ENCODE data around the gene C2orf49. TPM values are rescaled to one million over a fixed set of nuclear protein-coding genes. Genes with fewer than 3 reads are reported as not detected.

Gene C2orf49
- total RNA-seq, 2 experiments from 2014 or later = 23.9 to 25.0 TPM

DNA sequence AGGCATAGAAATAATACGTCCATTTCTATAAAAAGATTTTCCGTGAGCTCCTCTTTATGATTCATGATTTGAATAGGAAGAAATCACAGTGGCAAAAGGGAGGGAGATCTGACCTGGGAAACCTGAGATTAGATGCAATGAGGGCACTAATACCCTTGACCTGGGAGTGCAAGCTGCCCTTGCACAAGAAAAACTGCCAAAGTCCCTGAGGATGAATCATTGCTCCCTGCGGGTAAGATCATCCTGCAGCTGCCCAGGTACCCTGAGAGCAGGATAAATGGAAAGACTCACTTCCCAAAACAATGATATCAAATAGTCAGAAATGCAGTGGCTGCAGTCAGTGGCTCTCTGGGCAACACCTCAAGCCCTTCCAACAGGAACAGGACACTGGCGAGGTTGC lies 49.9 kb downstream of the C2orf49 start:
- no peaks in the 10 kb centered on the region for H3K4me1 Mint-ChIP-seq
- DNase-seq (no peak), ATAC-seq (ENCODE audit: low read depth) (no peak)
- POLR2A ChIA-PET = no interaction called here
- H3K27me3 Mint-ChIP-seq = no peaks in the 10 kb centered on the region
- no peaks in the 10 kb centered on the region for H3K9me3 Mint-ChIP-seq
- no peak overlapping the region for H3K27ac Mint-ChIP-seq
- no peak overlapping the region for H3K4me3 Mint-ChIP-seq
- no peaks in the 10 kb centered on the region for H3K36me3 Mint-ChIP-seq

- no peak overlapping the region for H3K4me3 Mint-ChIP-seq
- H3K4me1 Mint-ChIP-seq = no peaks in the 10 kb centered on the region
- H3K27ac Mint-ChIP-seq = no peak overlapping the region
- H3K27me3 Mint-ChIP-seq = no peaks in the 10 kb centered on the region
- no peaks in the 10 kb centered on the region for H3K9me3 Mint-ChIP-seq
- DNase-seq (no peak), ATAC-seq (ENCODE audit: low read depth) (no peak)
- POLR2A ChIA-PET = interaction anchor here (0.7 kb wide), 1 partner anchor 29 kb away, joined by 3 read pairs; no protein-coding TSS in a partner anchor
- H3K36me3 Mint-ChIP-seq = peaks cover 2% of the 10 kb centered on the region
These were observed 51.6 kb downstream of the C2orf49 start for GRCh38 chr2:105388971-105389381.

GRCh38 chr2:105390454-105390853 lies 53.1 kb downstream of the C2orf49 start:
- H3K36me3 Mint-ChIP-seq = peaks cover 2% of the 10 kb centered on the region
- no peaks in the 10 kb centered on the region for H3K4me1 Mint-ChIP-seq
- peaks cover 2% of the 10 kb centered on the region for H3K27me3 Mint-ChIP-seq
- H3K4me3 Mint-ChIP-seq = no peak overlapping the region
- H3K9me3 Mint-ChIP-seq = no peaks in the 10 kb centered on the region
- POLR2A ChIA-PET = interaction anchor here (0.7 kb wide), 1 partner anchor 21 kb away, joined by 3 read pairs; no protein-coding TSS in a partner anchor
- ATAC-seq (ENCODE audit: low read depth) (no peak), DNase-seq (no peak)
- H3K27ac Mint-ChIP-seq = no peak overlapping the region

GRCh38 chr2:105391058-105391627 lies 53.8 kb downstream of the C2orf49 start:
- Mint-ChIP-seq H3K4me1 (no peaks in the 10 kb centered on the region), H3K27me3 (peaks cover 4% of the 10 kb centered on the region), H3K27ac (no peak overlapping the region), H3K9me3 (no peaks in the 10 kb centered on the region), H3K4me3 (no peak overlapping the region), H3K36me3 (peaks cover 2% of the 10 kb centered on the region)
- POLR2A ChIA-PET = interaction anchor here (0.7 kb wide), 1 partner anchor 22 kb away, joined by 3 read pairs; no protein-coding TSS in a partner anchor
- ATAC-seq (ENCODE audit: low read depth) (no peak), DNase-seq (no peak)

DNA sequence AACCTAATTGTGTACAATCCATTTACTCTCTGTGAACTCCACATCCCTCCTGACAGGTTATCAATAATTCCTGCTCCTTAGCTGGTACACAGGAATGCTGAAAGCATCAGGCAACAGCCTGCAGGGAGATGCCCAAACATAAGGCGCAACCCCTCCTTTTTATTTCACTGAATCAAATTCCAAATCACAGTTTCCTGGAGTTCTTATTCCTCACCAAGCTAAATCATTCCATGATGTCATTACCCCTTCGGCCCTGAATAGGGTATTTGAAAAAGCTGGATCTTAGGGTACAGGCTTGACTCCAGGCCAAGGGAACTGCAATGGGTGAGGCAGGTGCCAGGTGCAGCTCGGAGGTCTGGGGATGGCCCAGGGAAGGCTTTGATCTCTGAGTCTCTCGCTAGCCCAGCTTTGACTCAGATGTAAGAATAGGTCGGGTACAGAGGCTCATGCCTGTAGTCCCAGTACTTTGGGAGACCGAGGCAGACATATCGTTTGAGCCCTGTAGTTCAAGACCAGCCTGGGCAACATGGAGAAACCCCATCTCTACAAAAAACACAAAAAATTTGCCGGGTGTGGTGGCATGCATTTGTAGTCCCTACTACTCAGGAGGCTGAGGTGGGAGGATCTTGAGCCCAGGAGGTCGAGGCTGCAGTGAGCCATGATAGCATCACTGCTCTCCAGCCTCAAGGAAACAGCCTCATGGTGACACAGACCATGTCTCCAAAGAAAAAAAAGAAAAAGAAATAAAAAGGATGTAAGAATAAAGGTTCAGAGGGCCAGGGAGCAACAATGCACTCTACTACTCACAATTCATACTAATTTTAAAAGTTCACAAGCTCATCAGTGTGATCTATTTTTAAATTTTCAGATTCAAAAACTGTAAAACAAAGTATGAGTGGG lies 54.7 kb downstream of the C2orf49 start:
- Mint-ChIP-seq H3K4me1 (no peaks in the 10 kb centered on the region), H3K4me3 (no peak overlapping the region), H3K27me3 (peaks cover 9% of the 10 kb centered on the region), H3K27ac (no peak overlapping the region), H3K9me3 (no peaks in the 10 kb centered on the region), H3K36me3 (peaks cover 2% of the 10 kb centered on the region)
- DNase-seq (no peak), ATAC-seq (ENCODE audit: low read depth) (no peak)
- POLR2A ChIA-PET = no interaction called here

DNA sequence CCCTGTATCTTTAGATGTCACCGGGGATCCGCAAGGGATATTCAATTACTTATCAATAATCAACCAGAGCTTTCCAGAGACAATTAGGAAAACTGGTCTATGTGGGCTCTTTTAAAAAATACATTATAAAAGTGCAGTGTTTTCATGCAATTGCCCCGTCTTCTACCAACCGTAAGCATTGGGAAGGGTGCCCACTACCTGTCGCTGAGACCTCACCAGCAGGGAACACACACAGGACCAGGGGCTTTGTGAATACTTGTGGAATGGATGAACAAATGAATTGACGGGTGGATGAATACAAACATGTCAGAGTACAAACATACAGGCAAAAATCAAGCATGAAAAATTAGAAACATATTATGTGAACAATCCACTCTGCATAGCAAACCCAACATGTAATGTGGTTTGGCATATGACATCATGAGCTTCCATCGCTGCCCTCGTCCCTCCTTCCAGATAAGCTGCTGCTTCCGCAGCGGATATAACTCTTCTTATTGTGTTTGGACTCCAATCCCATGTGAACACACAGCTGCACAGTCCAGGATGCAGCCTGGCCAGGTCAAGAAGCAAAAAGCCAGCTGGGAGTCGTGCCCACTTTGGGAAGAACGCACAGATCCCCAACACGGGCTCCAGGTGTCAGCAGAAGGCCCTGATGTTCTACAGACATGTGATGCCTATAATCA lies 56.2 kb downstream of the C2orf49 start:
- Mint-ChIP-seq H3K27me3 (peaks cover 18% of the 10 kb centered on the region), H3K36me3 (peaks cover 2% of the 10 kb centered on the region), H3K9me3 (no peaks in the 10 kb centered on the region), H3K27ac (no peak overlapping the region), H3K4me1 (peaks cover 2% of the 10 kb centered on the region), H3K4me3 (no peak overlapping the region)
- no peak for ATAC-seq (ENCODE audit: low read depth)
- DNase-seq = no peak
- POLR2A ChIA-PET = no interaction called here

GRCh38 chr2:105394951-105395611 lies 57.7 kb downstream of the C2orf49 start:
- H3K9me3 Mint-ChIP-seq = no peaks in the 10 kb centered on the region
- H3K4me3 Mint-ChIP-seq = no peak overlapping the region
- peaks cover 28% of the 10 kb centered on the region for H3K27me3 Mint-ChIP-seq
- ATAC-seq (ENCODE audit: low read depth) = no peak
- H3K36me3 Mint-ChIP-seq = peaks cover 2% of the 10 kb centered on the region
- POLR2A ChIA-PET = no interaction called here
- no peak overlapping the region for H3K27ac Mint-ChIP-seq
- peaks cover 2% of the 10 kb centered on the region for H3K4me1 Mint-ChIP-seq
- DNase-seq = no peak

GRCh38 chr2:105395691-105396090 lies 58.4 kb downstream of the C2orf49 start:
- ATAC-seq (ENCODE audit: low read depth) = no peak
- peaks cover 2% of the 10 kb centered on the region for H3K4me1 Mint-ChIP-seq
- peaks cover 2% of the 10 kb centered on the region for H3K36me3 Mint-ChIP-seq
- H3K9me3 Mint-ChIP-seq = no peaks in the 10 kb centered on the region
- H3K4me3 Mint-ChIP-seq = no peak overlapping the region
- peaks cover 28% of the 10 kb centered on the region for H3K27me3 Mint-ChIP-seq
- no peak overlapping the region for H3K27ac Mint-ChIP-seq
- no peak for DNase-seq
- POLR2A ChIA-PET = no interaction called here

DNA sequence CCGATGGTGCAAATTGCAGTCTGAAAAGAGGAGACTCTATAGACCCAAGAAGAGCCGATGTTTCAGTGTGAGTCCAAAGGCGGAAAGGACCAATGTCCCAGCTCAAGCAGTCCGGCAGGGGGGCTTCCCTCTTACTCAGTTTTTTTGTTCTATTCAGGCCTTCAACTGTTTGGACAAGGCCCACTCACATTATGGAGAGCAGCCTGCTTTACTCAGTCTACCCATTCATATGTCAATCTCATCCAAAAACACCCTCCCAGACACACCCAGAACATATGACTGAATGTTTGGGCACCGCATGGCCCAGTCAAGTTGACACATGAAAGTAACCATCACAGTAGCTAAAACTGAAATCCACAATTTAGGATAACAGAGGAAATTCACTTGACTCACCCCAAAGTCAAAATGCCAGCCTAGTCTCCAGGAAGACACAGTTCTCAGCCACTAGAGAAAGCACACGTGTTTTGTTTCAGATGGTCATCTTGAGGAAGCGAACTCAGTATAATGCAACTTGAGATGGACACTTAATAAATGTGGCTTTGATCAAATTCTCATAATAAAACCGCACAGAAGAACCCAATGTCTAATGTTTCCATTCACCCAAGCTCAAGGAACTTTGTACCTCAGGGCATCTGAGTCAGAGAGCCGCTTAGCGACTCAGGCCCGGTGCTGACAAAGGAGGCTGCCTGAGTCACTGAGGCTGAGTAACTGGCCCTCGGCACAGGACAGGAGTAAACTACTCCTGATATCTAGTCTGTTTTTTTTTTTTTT lies 59.1 kb downstream of the C2orf49 start:
- no peaks in the 10 kb centered on the region for H3K9me3 Mint-ChIP-seq
- no peak overlapping the region for H3K4me3 Mint-ChIP-seq
- POLR2A ChIA-PET = no interaction called here
- H3K4me1 Mint-ChIP-seq = peaks cover 2% of the 10 kb centered on the region
- DNase-seq = no peak
- no peak for ATAC-seq (ENCODE audit: low read depth)
- peaks cover 33% of the 10 kb centered on the region for H3K27me3 Mint-ChIP-seq
- peaks cover 2% of the 10 kb centered on the region for H3K36me3 Mint-ChIP-seq
- no peak overlapping the region for H3K27ac Mint-ChIP-seq

DNA sequence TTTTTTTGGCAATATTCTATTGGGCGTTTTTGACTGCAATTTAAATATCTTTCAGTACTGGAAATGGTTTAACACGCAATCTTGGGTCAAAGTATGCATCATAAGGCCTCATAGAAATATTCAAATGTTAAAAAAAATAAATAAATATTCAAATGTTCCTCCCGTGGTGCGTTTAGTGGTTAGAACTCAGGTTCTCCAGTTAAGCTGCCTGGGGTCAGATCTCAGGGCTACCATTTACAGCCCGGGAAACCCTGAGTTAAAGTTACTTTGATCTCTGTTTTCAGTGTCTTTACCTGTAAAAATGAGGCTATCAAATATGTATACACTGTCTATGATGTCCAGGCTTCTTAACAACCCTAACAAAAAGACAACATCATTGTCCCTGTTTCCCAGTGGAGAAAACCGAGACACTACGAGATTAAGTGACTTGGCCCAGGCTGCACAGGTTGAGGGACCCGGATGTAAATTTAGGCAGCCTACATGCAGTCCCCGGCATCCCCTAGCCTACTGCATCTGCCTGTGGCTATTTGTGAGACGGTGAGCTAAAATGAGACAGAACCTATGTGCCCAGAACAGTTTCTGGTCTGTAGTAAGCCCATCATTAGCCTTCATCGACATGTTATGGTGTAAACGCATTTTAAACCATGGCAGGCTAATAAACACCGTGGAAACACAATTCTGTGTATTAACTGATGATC lies 59.8 kb downstream of the C2orf49 start:
- POLR2A ChIA-PET = no interaction called here
- H3K27ac Mint-ChIP-seq = no peak overlapping the region
- H3K4me3 Mint-ChIP-seq = no peak overlapping the region
- H3K27me3 Mint-ChIP-seq = peaks cover 34% of the 10 kb centered on the region
- DNase-seq (no peak), ATAC-seq (ENCODE audit: low read depth) (no peak)
- peaks cover 2% of the 10 kb centered on the region for H3K36me3 Mint-ChIP-seq
- H3K9me3 Mint-ChIP-seq = no peaks in the 10 kb centered on the region
- peaks cover 2% of the 10 kb centered on the region for H3K4me1 Mint-ChIP-seq

- H3K4me1 Mint-ChIP-seq = peaks cover 2% of the 10 kb centered on the region
- peaks cover 37% of the 10 kb centered on the region for H3K27me3 Mint-ChIP-seq
- no peaks in the 10 kb centered on the region for H3K9me3 Mint-ChIP-seq
- peak overlapping the region; percentile 19 for H3K27ac Mint-ChIP-seq
- peak overlapping the region; percentile 77 for H3K4me3 Mint-ChIP-seq
- no peak for DNase-seq
- H3K36me3 Mint-ChIP-seq = no peaks in the 10 kb centered on the region
- no peak for ATAC-seq (ENCODE audit: low read depth)
- POLR2A ChIA-PET = no interaction called here
These were observed 60.6 kb downstream of the C2orf49 start for GRCh38 chr2:105397953-105398335.
